Choroid plexus epithelial cell (primary cell): ENCODE results near the gene FMOD.
"Not testable (repeated sequence)": the region's sequence is repeated elsewhere in the genome, so short reads cannot be mapped to it uniquely, and the experiment has no call there.

ENCODE experiments used
- DNase-seq: peaks from one replicate; pipeline ENCODE4 v3.0.0-alpha.2; 2010; ENCODE audit warnings: low read depth
- H3K4me3 ChIP-seq: 2 replicates; pipeline ENCODE4 v1.5.1; 2011; ENCODE audit warnings: low read depth, mild to moderate bottlenecking, control low read depth, low read length, moderate library complexity
- TF ChIP-seq, protein P1 (sequence below): conservative IDR thresholded peaks from 2 replicates; pipeline ENCODE4 v1.5.1; 2011; ENCODE audit warnings: low read depth, mild to moderate bottlenecking, control low read depth, inconsistent platforms, low read length, moderate library complexity

Gene FMOD

GRCh38 chr1:203300441-203301330 lies 50.2 kb downstream of the FMOD start:
- no peak for DNase-seq
- TF ChIP-seq, protein P1, sequence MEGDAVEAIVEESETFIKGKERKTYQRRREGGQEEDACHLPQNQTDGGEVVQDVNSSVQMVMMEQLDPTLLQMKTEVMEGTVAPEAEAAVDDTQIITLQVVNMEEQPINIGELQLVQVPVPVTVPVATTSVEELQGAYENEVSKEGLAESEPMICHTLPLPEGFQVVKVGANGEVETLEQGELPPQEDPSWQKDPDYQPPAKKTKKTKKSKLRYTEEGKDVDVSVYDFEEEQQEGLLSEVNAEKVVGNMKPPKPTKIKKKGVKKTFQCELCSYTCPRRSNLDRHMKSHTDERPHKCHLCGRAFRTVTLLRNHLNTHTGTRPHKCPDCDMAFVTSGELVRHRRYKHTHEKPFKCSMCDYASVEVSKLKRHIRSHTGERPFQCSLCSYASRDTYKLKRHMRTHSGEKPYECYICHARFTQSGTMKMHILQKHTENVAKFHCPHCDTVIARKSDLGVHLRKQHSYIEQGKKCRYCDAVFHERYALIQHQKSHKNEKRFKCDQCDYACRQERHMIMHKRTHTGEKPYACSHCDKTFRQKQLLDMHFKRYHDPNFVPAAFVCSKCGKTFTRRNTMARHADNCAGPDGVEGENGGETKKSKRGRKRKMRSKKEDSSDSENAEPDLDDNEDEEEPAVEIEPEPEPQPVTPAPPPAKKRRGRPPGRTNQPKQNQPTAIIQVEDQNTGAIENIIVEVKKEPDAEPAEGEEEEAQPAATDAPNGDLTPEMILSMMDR: no peak
- H3K4me3 ChIP-seq: no peak overlapping the region

GRCh38 chr1:203299719-203300429 lies 51.0 kb downstream of the FMOD start:
- not testable (repeated sequence) for H3K4me3 ChIP-seq, DNase-seq

DNA sequence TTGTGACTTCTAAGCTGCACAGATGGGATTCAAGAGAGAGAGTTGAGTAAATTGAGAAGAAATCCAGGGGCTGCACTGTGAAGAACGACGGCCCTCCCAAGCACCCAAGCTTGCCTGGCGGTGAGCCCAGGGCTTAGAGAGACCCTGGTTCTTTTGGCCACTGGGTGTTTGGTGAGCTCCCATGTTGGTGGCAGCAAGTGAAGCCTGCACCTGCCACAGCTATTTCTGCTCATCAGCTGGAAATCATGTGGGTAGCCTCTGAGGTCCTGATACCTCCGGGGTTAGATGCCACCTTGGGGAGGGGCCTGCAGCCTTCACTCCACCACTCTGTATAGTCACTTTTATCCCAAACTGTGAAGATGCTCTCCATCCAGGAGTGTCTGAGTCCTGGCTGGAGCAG lies 51.8 kb downstream of the FMOD start:
- no peak for DNase-seq
- H3K4me3 ChIP-seq: no peak overlapping the region
- TF ChIP-seq, protein P1: no peak

DNA sequence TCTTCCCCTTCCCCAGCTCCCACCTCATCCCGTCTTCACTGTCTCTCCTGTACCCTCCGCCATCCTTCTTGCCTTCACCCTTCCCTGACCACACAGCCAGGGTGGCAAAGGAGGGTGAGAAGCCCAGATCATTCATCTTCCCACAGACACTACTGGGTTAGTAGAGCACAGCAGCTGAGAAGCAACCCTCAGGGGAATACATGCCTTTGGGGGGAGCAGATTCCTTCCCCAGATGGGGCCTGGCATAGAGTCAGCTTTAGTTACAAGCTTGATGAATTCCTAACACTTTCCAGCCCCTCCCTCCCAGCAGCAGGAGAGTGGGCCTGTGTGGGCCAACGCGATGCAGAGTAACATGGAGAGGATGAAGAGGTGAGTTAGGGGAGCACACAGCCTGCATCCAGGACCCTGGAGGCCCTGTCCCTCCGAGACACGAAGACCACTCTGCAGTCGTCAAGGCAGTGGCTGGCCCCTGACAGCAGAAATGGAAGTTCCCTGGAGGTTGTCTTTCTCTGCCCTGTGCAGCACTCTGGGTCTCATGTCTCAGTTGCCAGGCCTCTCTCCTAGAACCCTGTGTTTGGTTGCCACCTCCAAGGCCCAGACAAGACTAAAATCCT lies 54.4 kb downstream of the FMOD start:
- H3K4me3 ChIP-seq: no peak overlapping the region
- peak; percentile 86 for DNase-seq
- TF ChIP-seq, protein P1: no peak

- TF ChIP-seq, protein P1: no peak
- H3K4me3 ChIP-seq: no peak overlapping the region
- DNase-seq: no peak
Observed at GRCh38 chr1:203295796-203296195, 55.1 kb downstream of the FMOD start.

DNA sequence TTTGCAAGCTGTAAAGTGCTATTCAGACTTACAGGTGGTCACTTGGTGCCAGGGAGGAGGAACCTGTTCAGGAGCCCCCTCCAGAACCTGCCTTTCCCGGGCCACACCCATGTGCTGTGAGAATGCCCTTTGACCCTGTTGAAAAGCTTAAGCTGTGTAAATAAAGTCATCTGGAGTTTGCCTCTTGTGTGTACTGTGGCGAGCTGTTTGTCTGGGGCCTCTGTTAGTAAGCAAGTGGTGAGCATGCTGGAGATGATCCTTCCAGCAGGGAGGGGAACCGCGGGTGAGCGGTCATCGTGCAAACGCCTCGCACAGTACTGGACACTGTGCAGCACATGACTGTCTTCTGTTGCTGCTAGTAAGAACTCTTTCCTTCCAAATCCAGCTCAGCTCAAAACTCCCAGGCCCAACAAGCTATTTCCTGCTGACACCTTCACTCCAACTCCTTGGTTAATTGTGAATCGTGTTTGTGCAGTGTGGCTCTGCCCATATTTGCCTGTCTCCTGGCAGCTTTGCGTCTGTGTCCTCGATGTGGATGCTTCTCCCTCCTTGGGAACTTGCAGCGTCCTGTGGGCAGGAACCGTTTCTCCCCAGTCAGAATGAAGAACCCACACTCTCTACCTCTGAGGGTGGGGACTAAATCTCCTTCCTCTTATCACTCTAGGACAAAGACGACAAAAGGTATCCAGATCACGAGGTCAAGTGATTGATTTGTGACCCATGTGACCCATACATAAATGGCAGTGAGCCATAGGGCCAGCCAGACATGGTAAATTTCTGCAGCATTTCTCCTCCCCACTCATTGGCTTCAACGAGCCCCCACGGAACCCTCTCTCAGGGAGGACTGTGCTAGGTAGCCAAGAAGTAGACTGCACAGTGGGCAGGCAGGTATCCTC lies 59.5 kb downstream of the FMOD start:
- DNase-seq: no peak
- TF ChIP-seq, protein P1: no peak
- H3K4me3 ChIP-seq: no peak overlapping the region
